Measurements from ENCODE around the gene KLHL35. TPM values are rescaled to one million over a fixed set of nuclear protein-coding genes. Genes with fewer than 3 reads are reported as not detected.
A peak's percentile ranks its signal among the peaks of the same experiment; 100 is the strongest.

The KLHL35 gene
- total RNA-seq, 1 donor, result 1.3 TPM

GRCh38 chr11:75468534-75469340 is 35.7 kb upstream of the KLHL35 start:
- H3K4me3 ChIP-seq (ENCODE audit: low read depth, low read length), result no peak overlapping the region
- TF ChIP-seq, protein P1, sequence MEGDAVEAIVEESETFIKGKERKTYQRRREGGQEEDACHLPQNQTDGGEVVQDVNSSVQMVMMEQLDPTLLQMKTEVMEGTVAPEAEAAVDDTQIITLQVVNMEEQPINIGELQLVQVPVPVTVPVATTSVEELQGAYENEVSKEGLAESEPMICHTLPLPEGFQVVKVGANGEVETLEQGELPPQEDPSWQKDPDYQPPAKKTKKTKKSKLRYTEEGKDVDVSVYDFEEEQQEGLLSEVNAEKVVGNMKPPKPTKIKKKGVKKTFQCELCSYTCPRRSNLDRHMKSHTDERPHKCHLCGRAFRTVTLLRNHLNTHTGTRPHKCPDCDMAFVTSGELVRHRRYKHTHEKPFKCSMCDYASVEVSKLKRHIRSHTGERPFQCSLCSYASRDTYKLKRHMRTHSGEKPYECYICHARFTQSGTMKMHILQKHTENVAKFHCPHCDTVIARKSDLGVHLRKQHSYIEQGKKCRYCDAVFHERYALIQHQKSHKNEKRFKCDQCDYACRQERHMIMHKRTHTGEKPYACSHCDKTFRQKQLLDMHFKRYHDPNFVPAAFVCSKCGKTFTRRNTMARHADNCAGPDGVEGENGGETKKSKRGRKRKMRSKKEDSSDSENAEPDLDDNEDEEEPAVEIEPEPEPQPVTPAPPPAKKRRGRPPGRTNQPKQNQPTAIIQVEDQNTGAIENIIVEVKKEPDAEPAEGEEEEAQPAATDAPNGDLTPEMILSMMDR (IDR thresholded peaks at IDR 0.05; ENCODE audit: insufficient read depth, low read depth, low read length), result no peak
- peak; percentile 97 for DNase-seq (ENCODE audit: low read depth)

- H3K4me3 ChIP-seq (ENCODE audit: low read depth, low read length), result no peak overlapping the region
- TF ChIP-seq, protein P1 (IDR thresholded peaks at IDR 0.05; ENCODE audit: insufficient read depth, low read depth, low read length), result no peak
- DNase-seq (ENCODE audit: low read depth), result no peak
Observed at GRCh38 chr11:75467881-75468280, 34.9 kb upstream of the KLHL35 start.

- no peak for DNase-seq (ENCODE audit: low read depth)
- TF ChIP-seq, protein P1 (IDR thresholded peaks at IDR 0.05; ENCODE audit: insufficient read depth, low read depth, low read length), result no peak
- H3K4me3 ChIP-seq (ENCODE audit: low read depth, low read length), result no peak overlapping the region
Observed at GRCh38 chr11:75467311-75467710, 34.3 kb upstream of the KLHL35 start.

- no peak overlapping the region for H3K4me3 ChIP-seq (ENCODE audit: low read depth, low read length)
- peak; percentile 38 for DNase-seq (ENCODE audit: low read depth)
- TF ChIP-seq, protein P1 (IDR thresholded peaks at IDR 0.05; ENCODE audit: insufficient read depth, low read depth, low read length), result no peak
Observed at GRCh38 chr11:75465701-75466531, 32.9 kb upstream of the KLHL35 start.

GRCh38 chr11:75463106-75463774 is 30.2 kb upstream of the KLHL35 start:
- TF ChIP-seq, protein P1 (IDR thresholded peaks at IDR 0.05; ENCODE audit: insufficient read depth, low read depth, low read length), result no peak
- H3K4me3 ChIP-seq (ENCODE audit: low read depth, low read length), result no peak overlapping the region
- DNase-seq (ENCODE audit: low read depth), result peak; percentile 22

DNA sequence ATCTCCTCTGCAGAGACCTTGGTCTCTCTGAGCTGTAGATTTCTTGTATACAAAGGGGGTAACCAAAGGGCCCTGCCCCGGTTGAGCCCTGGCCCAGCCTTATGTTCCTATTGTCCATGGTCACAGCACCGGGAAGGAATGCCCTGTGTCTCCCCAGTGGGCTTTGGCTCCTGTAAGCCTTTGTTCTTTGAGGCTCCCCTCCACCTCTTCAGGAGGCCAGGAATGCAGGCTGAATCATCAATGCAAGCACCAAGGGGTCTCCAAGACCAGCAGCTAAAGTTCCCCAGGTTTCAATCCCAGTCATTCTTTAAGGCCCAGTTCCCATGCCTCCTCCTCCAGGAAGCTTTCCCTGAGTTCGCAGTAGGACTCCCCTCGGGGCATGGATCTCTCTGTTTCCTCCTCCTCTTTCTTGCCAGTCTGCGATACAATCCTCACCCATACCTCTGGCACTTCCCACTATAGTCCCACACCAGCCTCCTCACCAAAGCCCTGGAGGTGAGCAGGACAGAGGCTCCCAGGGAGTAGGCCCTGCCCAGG is 29.2 kb upstream of the KLHL35 start:
- DNase-seq (ENCODE audit: low read depth), result no peak
- TF ChIP-seq, protein P1 (IDR thresholded peaks at IDR 0.05; ENCODE audit: insufficient read depth, low read depth, low read length), result no peak

More for the DNA sequence above, 29.2 kb upstream of the KLHL35 start:
- no peak overlapping the region for H3K4me3 ChIP-seq (ENCODE audit: low read depth, low read length)

Measured in fibroblast of villous mesenchyme (primary cell).